ENCODE data around the gene EEIG1. TPM values are rescaled to one million over a fixed set of nuclear protein-coding genes. Genes with fewer than 3 reads are reported as not detected.

Gene EEIG1
- total RNA-seq, 2 donors from 2014 or later, result 41.9 to 42.0 TPM

DNA sequence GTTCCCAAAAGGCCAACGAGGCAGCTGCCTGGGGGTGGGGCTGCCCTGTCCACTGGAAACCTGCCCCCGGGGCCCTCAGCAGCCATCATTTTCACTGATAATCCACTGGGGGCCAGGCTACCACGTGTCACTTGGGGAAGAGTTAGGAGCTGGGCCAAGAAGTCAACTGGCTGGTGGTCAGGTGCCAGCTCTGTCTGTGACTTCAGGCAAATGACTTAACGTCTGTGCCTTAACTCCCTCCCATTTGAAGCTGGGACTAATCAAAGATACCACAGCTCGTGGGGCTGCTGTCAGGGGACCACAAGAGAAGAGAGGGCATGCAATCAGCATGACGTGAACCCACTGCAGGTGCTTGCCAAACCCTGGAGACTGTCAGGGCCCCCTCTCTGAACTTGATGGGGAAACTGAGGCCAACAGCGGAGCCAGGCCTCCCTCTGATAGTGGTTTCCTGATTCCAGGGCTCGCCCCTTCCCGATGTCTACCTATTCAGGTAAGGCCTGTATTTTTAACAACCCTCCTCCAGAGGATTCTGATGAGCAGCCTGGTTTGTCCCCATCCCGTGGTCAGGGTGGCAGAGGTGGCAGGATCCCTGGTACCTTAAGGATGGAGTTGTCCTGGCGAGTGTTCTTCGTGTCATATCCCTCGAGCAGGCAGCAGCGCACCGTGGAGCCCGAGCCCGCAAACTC is 30.8 kb downstream of the EEIG1 start:
- Histone ChIP-seq H3K27me3 (no peaks in the 10 kb centered on the region), H3K4me3 (no peak overlapping the region), H3K9me3 (no peaks in the 10 kb centered on the region), H3K27ac (peak overlapping the region; percentile 66 to 78 (median 74)), H3K36me3 (replicated peaks in 1 of 2; ENCODE audit: insufficient read depth in 1 of 2, low read depth in 2 of 2) (peaks cover 0 to under 1% of the 10 kb centered on the region in 2 donors), H3K4me1 (peaks cover 52% of the 10 kb centered on the region)
- ATAC-seq (peak; percentile 37), DNase-seq (peak in 2 of 4 donors; percentile 66 to 74)
- intact Hi-C loops (cut with DNase I), result loop anchor here (10.0 kb wide), 1 partner anchor 175 kb away; the partner anchor contains the start of gene PTGES2
- 29 to 44% methylated on average over 6 to 17 of the region's 17 CpGs for WGBS, 2 donors
- peak in 1 of 3 donors; percentile 11 for TF ChIP-seq POLR2A (IDR thresholded peaks at IDR 0.05)
- TF ChIP-seq, protein P1, sequence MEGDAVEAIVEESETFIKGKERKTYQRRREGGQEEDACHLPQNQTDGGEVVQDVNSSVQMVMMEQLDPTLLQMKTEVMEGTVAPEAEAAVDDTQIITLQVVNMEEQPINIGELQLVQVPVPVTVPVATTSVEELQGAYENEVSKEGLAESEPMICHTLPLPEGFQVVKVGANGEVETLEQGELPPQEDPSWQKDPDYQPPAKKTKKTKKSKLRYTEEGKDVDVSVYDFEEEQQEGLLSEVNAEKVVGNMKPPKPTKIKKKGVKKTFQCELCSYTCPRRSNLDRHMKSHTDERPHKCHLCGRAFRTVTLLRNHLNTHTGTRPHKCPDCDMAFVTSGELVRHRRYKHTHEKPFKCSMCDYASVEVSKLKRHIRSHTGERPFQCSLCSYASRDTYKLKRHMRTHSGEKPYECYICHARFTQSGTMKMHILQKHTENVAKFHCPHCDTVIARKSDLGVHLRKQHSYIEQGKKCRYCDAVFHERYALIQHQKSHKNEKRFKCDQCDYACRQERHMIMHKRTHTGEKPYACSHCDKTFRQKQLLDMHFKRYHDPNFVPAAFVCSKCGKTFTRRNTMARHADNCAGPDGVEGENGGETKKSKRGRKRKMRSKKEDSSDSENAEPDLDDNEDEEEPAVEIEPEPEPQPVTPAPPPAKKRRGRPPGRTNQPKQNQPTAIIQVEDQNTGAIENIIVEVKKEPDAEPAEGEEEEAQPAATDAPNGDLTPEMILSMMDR (IDR thresholded peaks at IDR 0.05), result no peak

DNA sequence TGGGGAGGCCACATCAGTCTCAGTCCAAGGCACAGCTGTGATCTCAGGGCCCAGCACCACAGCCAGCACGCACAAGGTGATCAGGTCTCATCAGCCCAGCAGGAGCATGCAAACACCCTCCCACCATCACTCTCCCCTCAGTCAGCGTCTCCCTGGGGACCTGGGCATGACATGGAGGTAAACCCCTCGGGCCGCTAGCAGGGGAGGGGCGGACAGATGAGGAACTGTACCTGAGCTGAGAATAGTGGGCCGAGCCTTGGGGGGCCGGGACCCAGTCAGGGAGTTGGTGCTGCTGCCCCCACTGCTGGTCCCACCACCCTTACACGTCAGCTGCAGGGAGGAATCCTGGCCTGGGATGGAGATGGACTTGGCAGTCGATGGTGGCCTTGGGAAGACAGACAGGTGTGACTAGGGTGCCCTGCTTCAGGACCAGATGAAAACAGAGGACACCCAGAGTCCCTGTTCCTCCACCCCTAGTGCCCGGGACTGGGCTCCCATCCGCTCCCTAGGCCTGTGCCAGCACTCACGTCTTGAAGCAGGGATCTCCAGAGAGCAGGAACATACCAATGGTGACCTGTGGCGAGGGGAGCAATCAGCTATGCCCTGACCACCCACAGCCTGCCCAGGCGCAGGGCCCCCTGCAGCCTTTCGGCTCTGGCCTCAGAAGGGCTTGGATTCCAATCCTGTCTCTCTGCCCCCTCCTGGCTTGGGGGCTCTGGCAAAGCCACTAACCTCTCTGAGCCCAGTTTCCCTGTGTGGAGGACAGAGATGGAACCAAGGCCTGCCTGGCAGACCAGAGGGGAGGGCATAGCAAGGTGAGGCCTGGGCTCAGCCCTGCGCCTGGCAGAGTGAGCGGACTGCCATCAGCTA is 32.7 kb downstream of the EEIG1 start:
- peak overlapping the region in 3 of 4 donors; percentile 11 to 30 (median 28) for H3K27ac ChIP-seq
- ATAC-seq (no peak), DNase-seq (no peak)
- H3K4me3 ChIP-seq, result no peak overlapping the region
- peaks cover 0 to 7% of the 10 kb centered on the region in 2 donors for H3K36me3 ChIP-seq (replicated peaks in 1 of 2; ENCODE audit: insufficient read depth in 1 of 2, low read depth in 2 of 2)
- no peaks in the 10 kb centered on the region for H3K27me3 ChIP-seq
- H3K4me1 ChIP-seq, result peaks cover 36% of the 10 kb centered on the region
- 75 to 83% methylated on average over 10 to 17 of the region's 17 CpGs for WGBS, 2 donors
- H3K9me3 ChIP-seq, result no peaks in the 10 kb centered on the region
- TF ChIP-seq, protein P1 (IDR thresholded peaks at IDR 0.05), result no peak
- no peak for TF ChIP-seq POLR2A (IDR thresholded peaks at IDR 0.05)
- intact Hi-C loops (cut with DNase I), result loop anchor here (10.0 kb wide), 1 partner anchor 177 kb away; the partner anchor contains the start of gene PTGES2

DNA sequence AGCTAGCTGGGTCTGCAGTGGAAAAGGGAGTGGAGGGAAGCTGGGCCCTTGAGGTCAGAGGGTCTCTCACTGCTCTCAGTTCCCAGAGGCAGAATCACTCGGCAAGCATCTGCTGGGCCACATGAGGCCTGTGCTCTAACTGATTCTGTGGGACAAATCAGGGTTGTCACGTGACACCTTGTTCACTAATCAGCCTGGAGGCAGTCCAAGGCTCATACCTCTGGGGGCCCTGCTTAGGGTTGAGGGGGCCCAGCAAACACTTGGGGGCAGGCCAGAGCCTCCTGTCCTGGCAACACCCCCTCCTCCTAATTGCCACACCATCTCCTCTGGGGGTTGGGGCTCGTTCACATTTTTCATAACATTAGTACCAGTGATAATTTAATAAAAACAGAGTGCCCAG is 34.1 kb downstream of the EEIG1 start:
- Histone ChIP-seq H3K27me3 (no peaks in the 10 kb centered on the region), H3K4me3 (no peak overlapping the region), H3K9me3 (no peaks in the 10 kb centered on the region), H3K4me1 (peaks cover 28% of the 10 kb centered on the region), H3K36me3 (replicated peaks in 1 of 2; ENCODE audit: insufficient read depth in 1 of 2, low read depth in 2 of 2) (peaks cover 0 to 7% of the 10 kb centered on the region in 2 donors), H3K27ac (peak overlapping the region in 1 of 4 donors; percentile 18)
- WGBS, 2 donors, result 55 to 80% methylated on average over 2 to 3 of the region's 3 CpGs
- no peak for DNase-seq
- no peak for ATAC-seq
- TF ChIP-seq, protein P1 (IDR thresholded peaks at IDR 0.05), result no peak
- TF ChIP-seq POLR2A (IDR thresholded peaks at IDR 0.05), result no peak
- intact Hi-C loops (cut with DNase I), result loop anchor here (10.0 kb wide), 1 partner anchor 178 kb away; the partner anchor contains the start of gene PTGES2

DNA sequence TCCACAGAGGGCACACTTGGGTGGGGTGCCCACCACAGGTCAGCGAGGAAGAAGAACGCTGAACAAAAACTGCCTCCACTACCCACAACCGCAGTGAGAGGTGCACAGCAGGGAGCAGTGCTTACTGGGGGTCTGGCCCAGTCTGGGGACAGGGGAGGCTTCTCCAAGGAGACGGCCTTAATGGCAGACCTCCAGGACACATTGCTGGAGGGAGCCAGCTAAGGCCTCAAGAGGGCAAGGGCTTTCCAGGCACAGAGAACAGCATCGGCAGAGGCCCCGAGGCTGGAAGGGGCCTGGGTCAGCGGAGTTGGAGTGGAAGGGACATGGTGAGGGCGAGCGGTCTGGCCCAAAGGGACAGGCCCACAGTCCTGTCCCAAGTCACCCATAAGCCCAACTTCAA is 34.8 kb downstream of the EEIG1 start:
- Histone ChIP-seq H3K4me3 (no peak overlapping the region), H3K27me3 (no peaks in the 10 kb centered on the region), H3K4me1 (peaks cover 23% of the 10 kb centered on the region), H3K36me3 (replicated peaks in 1 of 2; ENCODE audit: insufficient read depth in 1 of 2, low read depth in 2 of 2) (peaks cover 0 to 7% of the 10 kb centered on the region in 2 donors), H3K9me3 (no peaks in the 10 kb centered on the region), H3K27ac (peak overlapping the region in 1 of 4 donors; percentile 18)
- ATAC-seq, result no peak
- WGBS, 2 donors, result 91 to 94% methylated on average over 5 to 9 of the region's 9 CpGs
- TF ChIP-seq, protein P1 (IDR thresholded peaks at IDR 0.05), result no peak
- no peak for TF ChIP-seq POLR2A (IDR thresholded peaks at IDR 0.05)
- intact Hi-C loops (cut with DNase I), result loop anchor here (10.0 kb wide), 1 partner anchor 179 kb away; the partner anchor contains the start of gene PTGES2
- DNase-seq, result no peak

All from body of pancreas (tissue), 4 donors.